Measurements from ENCODE around the gene ALDH5A1.

ALDH5A1 gene

DNA sequence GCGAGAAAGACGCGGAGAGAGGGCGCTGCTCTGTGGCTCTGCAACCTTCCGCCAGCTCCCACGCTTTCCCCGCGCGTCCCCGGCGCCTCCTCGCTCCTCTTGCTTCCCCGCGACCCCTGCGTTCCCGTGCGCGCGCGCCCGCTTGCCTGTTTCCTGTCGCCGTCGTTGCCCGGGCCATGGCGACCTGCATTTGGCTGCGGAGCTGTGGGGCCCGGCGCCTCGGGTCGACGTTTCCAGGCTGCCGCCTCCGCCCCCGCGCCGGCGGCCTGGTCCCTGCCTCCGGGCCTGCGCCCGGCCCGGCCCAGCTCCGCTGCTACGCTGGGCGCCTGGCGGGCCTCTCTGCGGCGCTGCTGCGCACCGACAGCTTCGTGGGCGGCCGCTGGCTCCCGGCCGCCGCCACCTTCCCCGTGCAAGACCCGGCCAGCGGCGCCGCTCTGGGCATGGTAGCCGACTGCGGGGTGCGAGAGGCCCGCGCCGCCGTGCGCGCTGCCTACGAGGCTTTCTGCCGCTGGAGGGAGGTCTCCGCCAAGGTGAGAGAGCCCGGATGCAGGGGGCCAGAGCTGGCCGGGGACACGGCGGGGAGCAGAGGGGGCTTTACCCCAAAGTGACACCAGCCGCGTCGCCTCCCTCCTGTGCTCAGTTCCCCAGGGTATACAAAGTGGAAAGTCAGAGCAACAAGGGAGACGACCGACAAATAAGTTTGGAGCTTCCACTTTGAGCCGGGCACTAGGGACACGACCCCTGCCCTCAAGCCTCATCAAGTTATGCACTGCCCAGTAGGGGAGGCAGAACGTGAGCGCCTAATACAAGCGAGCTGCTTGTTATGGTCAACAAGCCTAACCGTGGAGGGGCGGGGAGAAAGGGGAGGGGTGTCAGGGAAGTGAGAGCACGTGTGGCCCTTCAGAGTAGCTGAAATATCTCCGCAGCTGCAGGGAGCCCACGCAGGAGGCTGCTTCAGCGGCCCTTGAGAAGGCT, at the start of gene ALDH5A1:
TSS of gene ALDH5A1 (plus strand) at position 149 of the 975 bp plus-strand sequence. CDS start at position 177, 28 bp downstream.
- H3K36me3 Mint-ChIP-seq (ENCODE audit: low read depth): peaks cover 13% of the 10 kb centered on the region
- ATAC-seq (peak; percentile 77), DNase-seq (peak; percentile 85)
- H3K27me3 Mint-ChIP-seq: no peaks in the 10 kb centered on the region
- H3K27ac Mint-ChIP-seq: peak within 1 kb of the TSS; percentile 60
- H3K4me3 Mint-ChIP-seq: peak within 1 kb of the TSS; percentile 82
- peaks cover 33% of the 10 kb centered on the region for H3K4me1 Mint-ChIP-seq
- peaks cover 9% of the 10 kb centered on the region for H3K9me3 Mint-ChIP-seq

DNA sequence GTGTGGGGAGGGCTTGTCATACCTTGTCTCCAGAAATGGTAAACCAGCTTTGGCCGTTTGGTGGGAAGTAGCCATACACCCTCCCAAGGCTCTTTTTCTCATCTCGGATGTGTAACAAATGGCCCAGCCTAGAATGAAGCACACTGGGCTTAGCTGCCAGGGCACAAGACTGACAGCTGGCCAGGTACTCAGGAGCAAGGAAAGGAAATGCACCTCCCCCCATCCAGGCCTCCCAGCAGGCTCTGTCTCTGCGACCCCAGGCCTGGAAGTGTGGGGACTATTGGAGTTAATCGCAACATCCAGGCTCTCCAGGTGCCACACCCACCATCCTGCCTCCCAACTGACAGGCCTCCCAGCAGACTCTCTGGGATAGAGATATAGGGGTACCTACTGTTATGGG, 49.1 kb upstream of the ALDH5A1 start:
- Mint-ChIP-seq H3K36me3 (ENCODE audit: low read depth) (no peaks in the 10 kb centered on the region), H3K27ac (no peak overlapping the region), H3K9me3 (no peaks in the 10 kb centered on the region), H3K4me3 (no peak overlapping the region), H3K4me1 (no peaks in the 10 kb centered on the region), H3K27me3 (no peaks in the 10 kb centered on the region)
- ATAC-seq: no peak
- DNase-seq: no peak

DNA sequence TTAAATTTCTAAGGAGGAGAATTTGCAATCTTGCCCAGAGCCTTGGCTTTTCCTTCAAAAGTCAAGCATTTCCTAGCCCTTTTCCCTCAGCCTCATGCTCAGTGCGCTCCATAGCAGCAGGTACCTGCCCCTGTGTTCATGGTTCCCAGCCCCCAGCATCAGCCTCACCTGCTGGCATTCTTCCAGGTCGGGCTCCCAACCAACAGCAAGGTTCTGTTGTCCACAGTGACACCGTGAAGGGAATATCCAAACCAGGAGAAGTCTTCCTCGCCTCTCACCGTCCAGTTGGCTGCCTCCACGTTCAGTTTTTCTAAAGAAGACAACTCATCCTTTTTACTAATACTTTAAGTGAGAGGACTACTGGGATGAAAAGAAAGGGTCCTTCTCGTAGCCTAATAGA, 48.1 kb upstream of the ALDH5A1 start:
- no peaks in the 10 kb centered on the region for H3K36me3 Mint-ChIP-seq (ENCODE audit: low read depth)
- no peak overlapping the region for H3K27ac Mint-ChIP-seq
- no peaks in the 10 kb centered on the region for H3K9me3 Mint-ChIP-seq
- no peaks in the 10 kb centered on the region for H3K27me3 Mint-ChIP-seq
- ATAC-seq (no peak), DNase-seq (no peak)
- no peaks in the 10 kb centered on the region for H3K4me1 Mint-ChIP-seq
- H3K4me3 Mint-ChIP-seq: no peak overlapping the region

DNA sequence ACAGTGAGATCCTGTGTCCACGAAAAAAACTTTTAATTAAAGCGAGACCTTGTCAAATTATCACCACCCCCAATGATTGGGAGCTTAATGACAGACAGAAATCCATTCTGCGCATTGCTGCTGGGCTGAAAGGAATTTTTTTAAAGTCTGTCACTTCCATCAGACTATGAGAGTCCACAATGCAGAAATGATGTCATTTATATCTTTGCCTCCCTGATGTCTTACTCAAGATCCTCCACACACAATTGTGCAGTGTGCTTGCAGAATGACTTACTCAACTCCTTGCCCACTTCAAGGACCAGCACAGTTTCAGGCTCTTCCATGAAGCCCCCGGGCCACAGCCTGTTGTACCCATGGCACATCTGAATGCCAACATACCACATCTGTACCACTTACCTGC, 46.4 kb upstream of the ALDH5A1 start:
- ATAC-seq (no peak), DNase-seq (no peak)
- no peaks in the 10 kb centered on the region for H3K27me3 Mint-ChIP-seq
- no peaks in the 10 kb centered on the region for H3K9me3 Mint-ChIP-seq
- no peaks in the 10 kb centered on the region for H3K36me3 Mint-ChIP-seq (ENCODE audit: low read depth)
- no peaks in the 10 kb centered on the region for H3K4me1 Mint-ChIP-seq
- no peak overlapping the region for H3K27ac Mint-ChIP-seq
- no peak overlapping the region for H3K4me3 Mint-ChIP-seq

DNA sequence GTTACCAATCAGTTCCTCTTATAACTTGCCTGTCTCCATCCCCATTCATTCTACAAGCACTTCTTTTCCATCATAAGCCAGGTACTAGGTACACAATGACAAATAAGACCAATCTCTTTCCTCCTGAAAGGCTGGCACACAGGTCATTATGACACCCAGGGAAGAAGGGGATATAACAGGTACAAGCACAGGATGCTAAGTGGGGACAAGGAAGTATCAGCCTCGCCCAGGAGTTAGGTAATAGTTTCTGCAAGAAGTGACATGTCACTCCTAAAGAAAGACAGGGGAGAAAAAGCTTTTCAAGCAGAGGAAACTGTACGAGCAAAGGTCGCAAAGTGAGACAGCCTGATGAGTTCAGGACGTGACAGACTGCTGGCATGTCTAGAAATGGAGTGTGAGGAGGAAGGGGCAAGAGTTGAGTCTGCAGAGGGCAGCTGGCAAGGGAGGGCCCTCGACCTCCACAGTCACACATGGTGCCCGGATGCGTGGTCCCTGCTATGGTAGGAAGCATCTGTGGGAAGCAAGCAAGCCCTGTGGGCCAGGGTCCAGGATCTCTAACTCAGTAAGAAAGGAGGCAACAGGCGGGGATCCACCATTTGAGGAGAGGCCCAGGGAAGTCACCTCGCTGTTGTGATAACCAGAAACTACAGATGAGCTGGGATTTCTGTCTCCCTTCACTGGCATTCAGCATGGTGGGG, 45.8 kb upstream of the ALDH5A1 start:
- ATAC-seq (no peak), DNase-seq (no peak)
- H3K36me3 Mint-ChIP-seq (ENCODE audit: low read depth): no peaks in the 10 kb centered on the region
- no peaks in the 10 kb centered on the region for H3K4me1 Mint-ChIP-seq
- H3K27ac Mint-ChIP-seq: no peak overlapping the region
- H3K27me3 Mint-ChIP-seq: no peaks in the 10 kb centered on the region
- no peak overlapping the region for H3K4me3 Mint-ChIP-seq
- H3K9me3 Mint-ChIP-seq: no peaks in the 10 kb centered on the region

DNA sequence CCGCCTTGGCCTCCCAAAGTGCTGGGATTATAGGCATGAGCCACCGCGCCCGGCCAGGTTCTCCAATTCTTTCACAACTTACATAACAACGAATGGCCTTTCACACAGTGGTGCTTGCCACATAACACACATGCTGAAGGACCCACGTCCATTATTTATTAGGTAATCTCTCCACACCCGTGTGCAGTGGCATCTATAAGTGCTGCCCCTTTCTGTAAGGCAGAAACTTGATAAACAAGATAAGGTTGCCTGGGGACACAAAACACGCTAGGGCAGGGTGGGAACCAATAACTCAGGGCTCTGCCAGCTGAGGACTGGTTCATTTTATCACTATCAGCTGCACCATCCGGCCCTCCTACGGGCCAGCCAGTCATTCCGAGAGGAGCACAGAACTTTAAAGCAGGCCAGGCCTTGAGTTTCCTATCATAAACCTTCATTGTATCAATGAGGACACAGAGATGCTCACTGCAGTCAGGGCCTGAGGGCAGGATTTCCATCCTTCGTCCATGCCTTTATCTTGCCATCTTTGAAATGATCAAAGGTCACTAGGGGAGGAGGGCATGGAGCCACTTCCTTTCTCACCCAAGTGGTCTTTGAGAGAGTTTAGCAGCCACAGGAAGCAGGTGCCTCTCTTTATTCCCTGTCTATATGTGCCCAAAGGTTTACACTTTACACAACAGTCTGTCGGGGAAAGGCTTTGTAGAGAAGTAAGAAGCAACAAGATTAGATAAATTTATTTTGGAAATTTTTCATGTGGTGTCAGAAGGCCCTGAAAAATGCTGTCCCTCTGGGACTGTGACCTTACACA, 43.0 kb upstream of the ALDH5A1 start:
- Mint-ChIP-seq H3K4me3 (no peak overlapping the region), H3K27ac (no peak overlapping the region), H3K27me3 (no peaks in the 10 kb centered on the region), H3K9me3 (no peaks in the 10 kb centered on the region), H3K36me3 (ENCODE audit: low read depth) (no peaks in the 10 kb centered on the region), H3K4me1 (no peaks in the 10 kb centered on the region)
- no peak for ATAC-seq
- DNase-seq: no peak

DNA sequence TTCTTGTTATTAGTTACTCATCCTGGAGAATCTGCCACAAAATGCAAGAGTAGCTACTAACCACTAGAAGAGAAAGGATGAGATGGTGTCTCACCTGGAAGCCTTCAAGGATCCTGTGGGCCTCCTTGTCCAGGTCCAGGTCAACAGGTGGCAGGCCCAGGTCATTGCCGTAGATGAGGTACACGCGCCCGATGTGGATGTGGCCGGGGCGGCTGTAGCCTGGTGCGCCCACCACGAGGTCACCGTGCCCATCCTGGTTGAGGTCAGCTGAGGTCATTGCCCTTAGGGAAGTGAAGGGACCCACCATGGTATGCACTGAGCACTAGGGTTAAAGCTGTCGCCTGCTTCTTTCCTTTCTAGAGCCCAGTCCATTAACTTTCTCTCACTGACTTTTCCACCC, 40.8 kb upstream of the ALDH5A1 start:
- H3K27me3 Mint-ChIP-seq: no peaks in the 10 kb centered on the region
- no peak for DNase-seq
- no peak overlapping the region for H3K4me3 Mint-ChIP-seq
- ATAC-seq: no peak
- H3K9me3 Mint-ChIP-seq: no peaks in the 10 kb centered on the region
- H3K4me1 Mint-ChIP-seq: no peaks in the 10 kb centered on the region
- no peak overlapping the region for H3K27ac Mint-ChIP-seq
- H3K36me3 Mint-ChIP-seq (ENCODE audit: low read depth): no peaks in the 10 kb centered on the region

DNA sequence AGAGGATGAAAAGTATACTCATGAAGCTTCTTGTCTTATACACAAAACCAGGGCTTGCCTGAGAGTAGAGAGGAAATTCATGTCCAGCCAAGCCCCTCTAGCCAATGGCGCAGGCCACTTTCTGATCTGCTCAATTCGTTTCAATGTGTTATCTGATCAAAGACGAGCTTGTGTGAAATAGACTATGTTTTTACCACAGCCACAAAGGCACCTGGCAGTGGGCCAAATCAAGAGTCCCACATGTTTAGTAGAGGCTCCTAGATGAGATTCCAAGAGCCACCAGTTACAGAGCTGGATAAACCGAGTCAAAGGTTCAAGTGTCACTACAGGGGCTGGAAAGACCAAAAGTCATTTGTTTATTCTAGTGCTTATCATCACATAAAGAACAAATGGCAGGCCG, 40.3 kb upstream of the ALDH5A1 start:
- Mint-ChIP-seq H3K36me3 (ENCODE audit: low read depth) (no peaks in the 10 kb centered on the region), H3K4me3 (no peak overlapping the region), H3K4me1 (no peaks in the 10 kb centered on the region), H3K27me3 (no peaks in the 10 kb centered on the region), H3K27ac (no peak overlapping the region), H3K9me3 (no peaks in the 10 kb centered on the region)
- DNase-seq: no peak
- ATAC-seq: no peak

DNA sequence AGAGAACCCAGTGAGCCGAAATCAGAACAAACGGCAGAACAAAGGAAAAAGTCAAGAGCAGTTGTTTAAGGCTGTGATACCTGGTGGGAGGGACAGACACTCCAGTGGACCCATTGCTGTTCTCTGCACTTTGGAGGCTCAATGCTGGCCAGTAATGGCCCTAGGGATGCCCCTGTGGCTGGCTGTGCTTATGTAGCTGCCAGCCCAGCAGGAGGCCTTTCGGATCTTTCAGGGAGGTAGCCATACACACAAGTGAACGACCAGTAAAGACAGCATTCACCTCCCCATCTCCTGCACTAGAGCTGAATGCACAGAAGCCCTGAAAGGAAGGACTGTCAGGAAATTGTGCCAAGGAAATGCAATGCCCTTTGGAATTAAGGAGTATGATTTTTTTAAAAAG, 39.7 kb upstream of the ALDH5A1 start:
- Mint-ChIP-seq H3K4me3 (no peak overlapping the region), H3K27ac (no peak overlapping the region), H3K9me3 (no peaks in the 10 kb centered on the region), H3K27me3 (no peaks in the 10 kb centered on the region), H3K4me1 (no peaks in the 10 kb centered on the region), H3K36me3 (ENCODE audit: low read depth) (no peaks in the 10 kb centered on the region)
- no peak for ATAC-seq
- DNase-seq: no peak

DNA sequence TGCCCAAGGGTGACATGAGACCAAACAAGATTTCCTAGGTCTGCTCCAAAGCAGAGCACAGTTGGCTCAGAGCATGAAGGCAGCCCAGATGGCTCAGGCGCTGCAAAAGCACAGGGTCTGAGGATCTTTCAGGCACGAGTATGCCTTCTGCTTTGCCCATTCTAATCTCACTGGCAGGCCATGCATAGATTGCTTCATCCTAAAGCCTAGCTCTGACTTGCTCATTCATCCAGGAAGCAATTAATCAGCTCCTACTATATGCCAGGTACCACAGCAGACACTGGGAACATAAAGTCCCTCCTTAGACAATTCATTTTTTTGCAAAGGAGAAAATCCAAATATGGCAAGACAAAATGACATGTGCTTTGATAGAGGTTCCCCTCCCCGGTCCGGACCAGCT, 36.6 kb upstream of the ALDH5A1 start:
- Mint-ChIP-seq H3K27ac (no peak overlapping the region), H3K4me3 (no peak overlapping the region), H3K4me1 (no peaks in the 10 kb centered on the region), H3K36me3 (ENCODE audit: low read depth) (no peaks in the 10 kb centered on the region), H3K9me3 (no peaks in the 10 kb centered on the region), H3K27me3 (no peaks in the 10 kb centered on the region)
- no peak for ATAC-seq
- no peak for DNase-seq

DNA sequence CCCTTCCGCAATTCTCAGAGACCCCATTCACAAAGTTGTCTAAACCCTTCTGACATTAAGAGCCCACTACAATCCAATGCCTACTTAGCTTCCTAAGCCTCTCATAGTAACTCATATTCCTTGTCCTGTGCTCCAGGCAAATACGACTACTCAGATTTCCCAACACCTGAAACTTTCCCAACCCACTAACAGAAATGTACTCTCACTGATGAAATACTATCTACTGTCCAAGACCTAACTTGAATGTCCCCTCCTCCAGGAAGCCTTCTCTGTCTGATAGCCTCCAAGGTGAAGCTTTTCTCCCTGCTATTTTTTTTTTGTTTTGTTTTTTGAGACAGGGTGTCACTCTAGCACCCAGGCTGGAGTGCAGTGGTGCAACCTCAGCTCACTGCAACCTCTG, 35.8 kb upstream of the ALDH5A1 start:
- no peaks in the 10 kb centered on the region for H3K4me1 Mint-ChIP-seq
- H3K4me3 Mint-ChIP-seq: no peak overlapping the region
- no peaks in the 10 kb centered on the region for H3K9me3 Mint-ChIP-seq
- DNase-seq (no peak), ATAC-seq (no peak)
- no peaks in the 10 kb centered on the region for H3K36me3 Mint-ChIP-seq (ENCODE audit: low read depth)
- H3K27me3 Mint-ChIP-seq: no peaks in the 10 kb centered on the region
- H3K27ac Mint-ChIP-seq: no peak overlapping the region

DNA sequence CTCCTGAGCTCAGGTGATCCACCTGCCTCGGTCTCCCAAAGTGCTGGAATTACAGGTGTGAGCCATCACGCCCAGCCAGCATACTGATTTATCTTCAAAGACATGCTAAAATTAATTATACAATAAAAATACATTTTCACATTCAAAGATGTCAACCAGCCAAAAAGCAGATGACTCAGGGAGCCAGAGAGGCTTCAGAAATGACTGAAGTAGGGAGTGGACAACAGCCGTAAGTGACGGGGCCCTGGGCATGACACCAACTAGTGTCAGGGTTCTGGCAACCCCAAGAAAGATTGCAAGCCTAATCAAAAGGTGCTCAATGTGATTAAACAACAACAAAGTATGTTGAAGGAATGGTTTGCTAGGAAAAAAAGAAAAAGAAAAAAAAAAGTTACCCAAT, 33.8 kb upstream of the ALDH5A1 start:
- no peaks in the 10 kb centered on the region for H3K9me3 Mint-ChIP-seq
- ATAC-seq: no peak
- H3K27ac Mint-ChIP-seq: no peak overlapping the region
- DNase-seq: no peak
- H3K27me3 Mint-ChIP-seq: no peaks in the 10 kb centered on the region
- H3K4me1 Mint-ChIP-seq: no peaks in the 10 kb centered on the region
- H3K36me3 Mint-ChIP-seq (ENCODE audit: low read depth): peaks cover 1% of the 10 kb centered on the region
- no peak overlapping the region for H3K4me3 Mint-ChIP-seq

DNA sequence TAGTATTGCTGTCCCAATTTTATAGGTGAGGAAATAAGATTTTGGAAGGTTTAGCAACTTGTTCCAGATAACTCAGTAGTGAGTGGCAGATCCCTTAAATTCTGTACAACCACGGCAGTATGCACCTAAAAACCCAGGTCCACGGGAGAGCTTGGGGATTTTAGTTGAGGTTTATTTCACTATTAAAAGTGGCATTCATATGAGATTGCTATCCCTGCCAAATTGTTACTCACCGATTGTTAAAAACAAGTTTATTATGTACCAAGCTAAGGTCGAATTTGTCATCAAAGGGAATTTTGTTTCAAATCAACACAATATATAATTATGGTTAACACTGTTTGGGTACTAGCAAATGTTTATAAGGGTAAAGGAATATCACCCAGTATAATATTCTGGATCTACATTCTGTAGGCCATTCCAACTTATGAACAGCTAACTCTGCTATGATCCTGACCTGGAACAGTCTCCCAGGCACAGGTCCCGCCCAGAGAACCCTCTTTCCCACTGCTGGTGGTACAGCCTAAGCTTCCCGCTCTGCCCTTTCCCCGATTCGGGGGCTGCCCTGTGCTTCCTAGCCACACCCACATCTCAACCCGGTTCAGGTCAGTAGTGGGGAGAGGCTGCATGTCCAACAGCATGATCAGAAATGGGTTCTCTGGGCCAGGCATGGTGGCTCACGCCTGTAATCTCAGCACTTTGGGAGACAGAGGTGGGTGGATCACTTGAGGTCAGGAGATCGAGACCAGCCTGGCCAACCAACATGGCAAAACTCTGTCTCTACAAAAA, 30.3 kb upstream of the ALDH5A1 start:
- H3K27me3 Mint-ChIP-seq: no peaks in the 10 kb centered on the region

DNA sequence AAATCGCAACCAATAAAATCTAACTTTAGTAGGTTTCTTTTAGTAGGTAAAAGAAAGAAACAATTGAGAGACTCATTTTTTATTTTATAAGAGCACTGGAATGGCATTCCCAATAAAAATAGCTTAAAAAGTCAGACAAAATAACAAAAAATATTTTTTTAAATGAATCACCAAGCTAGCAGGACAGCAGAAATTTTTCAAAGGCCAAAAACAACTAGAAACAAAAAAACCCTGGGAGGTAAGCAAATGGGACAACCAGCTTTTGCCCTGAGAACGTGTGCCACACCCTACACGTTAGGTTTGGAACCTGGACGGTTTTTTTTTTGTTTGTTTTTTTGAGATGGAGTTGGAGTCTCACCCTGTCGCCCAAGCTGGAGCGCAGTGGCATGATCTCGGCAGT, 25.0 kb upstream of the ALDH5A1 start:
- no peaks in the 10 kb centered on the region for H3K9me3 Mint-ChIP-seq
- DNase-seq (no peak), ATAC-seq (no peak)
- H3K4me1 Mint-ChIP-seq: no peaks in the 10 kb centered on the region
- H3K4me3 Mint-ChIP-seq: no peak overlapping the region
- no peak overlapping the region for H3K27ac Mint-ChIP-seq
- H3K36me3 Mint-ChIP-seq (ENCODE audit: low read depth): peaks cover 1% of the 10 kb centered on the region
- no peaks in the 10 kb centered on the region for H3K27me3 Mint-ChIP-seq

More for the DNA sequence above, 30.3 kb upstream of the ALDH5A1 start:
- H3K27ac Mint-ChIP-seq: no peak overlapping the region
- H3K4me3 Mint-ChIP-seq: no peak overlapping the region
- peaks cover 1% of the 10 kb centered on the region for H3K36me3 Mint-ChIP-seq (ENCODE audit: low read depth)
- H3K9me3 Mint-ChIP-seq: no peaks in the 10 kb centered on the region
- no peaks in the 10 kb centered on the region for H3K4me1 Mint-ChIP-seq
- DNase-seq (no peak), ATAC-seq (no peak)

Measured in activated naive CD8-positive, alpha-beta T cell treated with anti-CD3 and anti-CD28 coated beads, Interleukin-2, amount 50 U/mL, for 24 hours (primary cell).